Stimulated activated naive CD8-positive, alpha-beta T cell treated with anti-CD3 and anti-CD28 coated beads, Interleukin-15, Interleukin-2, amounts not matched to agents 100 ng/mL and 50 ng/mL, for 24 hours (primary cell): ENCODE data around the gene NACC1.

Experiments
- H3K27ac Mint-ChIP-seq: one replicate; pipeline ENCODE4 v1.8.0; 2021; ENCODE audit warnings: mild to moderate bottlenecking, mixed read lengths
- H3K27me3 Mint-ChIP-seq: one replicate; pipeline ENCODE4 v1.8.0; 2021; ENCODE audit warnings: mixed read lengths
- H3K36me3 Mint-ChIP-seq: one replicate; pipeline ENCODE4 v1.8.0; 2021; ENCODE audit warnings: low read depth, mixed read lengths
- H3K4me1 Mint-ChIP-seq: one replicate; pipeline ENCODE4 v1.8.0; 2021; ENCODE audit warnings: low read depth, mixed read lengths
- H3K4me3 Mint-ChIP-seq: one replicate; pipeline ENCODE4 v1.8.0; 2021; ENCODE audit warnings: mild to moderate bottlenecking, mixed read lengths
- H3K9me3 Mint-ChIP-seq: one replicate; pipeline ENCODE4 v1.8.0; 2021; ENCODE audit warnings: mixed read lengths

The NACC1 gene

GRCh38 chr19:13082192-13083007, 35.7 kb upstream of the NACC1 start:
- H3K9me3 Mint-ChIP-seq = no peaks in the 10 kb centered on the region
- H3K4me3 Mint-ChIP-seq = no peak overlapping the region
- H3K27ac Mint-ChIP-seq = no peak overlapping the region
- H3K4me1 Mint-ChIP-seq = no peaks in the 10 kb centered on the region
- H3K36me3 Mint-ChIP-seq = no peaks in the 10 kb centered on the region
- no peaks in the 10 kb centered on the region for H3K27me3 Mint-ChIP-seq

DNA sequence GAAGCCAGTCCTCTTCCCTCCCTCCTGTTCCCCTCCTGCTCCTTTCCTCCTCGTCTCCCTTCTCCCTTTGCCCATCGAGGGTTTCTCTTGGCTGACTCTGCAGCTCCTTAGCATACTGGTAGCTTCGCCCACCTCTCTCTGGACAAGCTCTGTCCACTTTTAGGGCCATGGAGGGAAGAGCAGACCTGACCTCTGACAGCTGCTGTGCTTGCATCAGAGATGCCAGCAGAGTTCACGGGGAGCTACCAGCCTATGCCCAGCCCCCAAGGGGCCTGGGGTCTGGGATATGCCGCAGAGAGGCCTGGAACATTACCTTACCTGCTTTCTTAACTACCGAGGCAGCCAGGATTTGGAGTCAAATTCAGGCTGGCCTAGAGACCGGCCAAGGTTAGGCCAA, 35.1 kb upstream of the NACC1 start:
- H3K36me3 Mint-ChIP-seq = no peaks in the 10 kb centered on the region
- H3K4me1 Mint-ChIP-seq = no peaks in the 10 kb centered on the region
- H3K27ac Mint-ChIP-seq = no peak overlapping the region
- no peak overlapping the region for H3K4me3 Mint-ChIP-seq
- no peaks in the 10 kb centered on the region for H3K9me3 Mint-ChIP-seq
- H3K27me3 Mint-ChIP-seq = no peaks in the 10 kb centered on the region

DNA sequence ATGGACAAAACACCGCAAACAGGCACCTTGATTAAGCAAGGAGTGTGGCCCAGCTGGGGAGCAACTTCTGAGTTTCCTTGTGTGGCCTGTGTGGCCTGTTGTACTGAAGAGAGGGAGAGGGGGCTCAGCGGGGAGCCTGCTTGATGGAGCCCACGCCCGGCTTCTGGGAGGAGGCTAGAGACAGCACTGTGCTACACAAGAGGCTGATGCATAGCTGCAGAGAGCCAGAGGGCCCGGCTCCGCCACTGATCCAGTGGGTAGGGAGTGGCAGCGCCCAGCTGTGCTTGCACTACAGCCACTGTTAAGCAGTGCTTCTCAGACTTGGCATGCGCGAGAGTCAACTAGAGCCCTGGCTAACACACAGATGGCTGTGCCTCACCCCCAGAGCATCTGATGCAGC, 34.4 kb upstream of the NACC1 start:
- Mint-ChIP-seq H3K27me3 (no peaks in the 10 kb centered on the region), H3K4me1 (no peaks in the 10 kb centered on the region), H3K9me3 (no peaks in the 10 kb centered on the region), H3K27ac (no peak overlapping the region), H3K4me3 (no peak overlapping the region), H3K36me3 (no peaks in the 10 kb centered on the region)

- H3K36me3 Mint-ChIP-seq = no peaks in the 10 kb centered on the region
- H3K27ac Mint-ChIP-seq = no peak overlapping the region
- H3K9me3 Mint-ChIP-seq = no peaks in the 10 kb centered on the region
- H3K27me3 Mint-ChIP-seq = no peaks in the 10 kb centered on the region
- H3K4me1 Mint-ChIP-seq = no peaks in the 10 kb centered on the region
- H3K4me3 Mint-ChIP-seq = no peak overlapping the region
Measured at GRCh38 chr19:13085666-13086065, 32.4 kb upstream of the NACC1 start.

DNA sequence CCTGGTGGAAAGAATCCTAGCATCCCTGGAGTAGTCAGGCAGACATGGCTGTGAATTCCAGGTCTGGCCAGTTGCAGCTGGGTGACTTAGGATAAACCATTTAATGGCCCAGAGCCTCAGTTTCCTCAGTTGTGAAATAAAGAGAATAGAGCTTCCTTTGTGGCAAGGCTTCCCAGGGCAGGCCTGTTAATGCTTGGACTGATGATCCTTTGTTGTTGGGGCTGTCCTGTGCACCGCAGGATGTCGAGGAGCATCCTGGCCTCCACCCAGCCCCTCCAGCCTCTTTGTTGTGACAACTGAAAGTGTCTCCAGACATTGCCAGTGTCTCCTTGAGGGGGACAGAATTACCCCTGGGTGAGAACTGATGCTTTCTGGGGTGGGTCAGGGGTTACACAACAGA, 31.7 kb upstream of the NACC1 start:
- Mint-ChIP-seq H3K9me3 (no peaks in the 10 kb centered on the region), H3K27me3 (no peaks in the 10 kb centered on the region), H3K4me1 (no peaks in the 10 kb centered on the region), H3K36me3 (no peaks in the 10 kb centered on the region), H3K27ac (no peak overlapping the region), H3K4me3 (no peak overlapping the region)

GRCh38 chr19:13087295-13087694, 30.8 kb upstream of the NACC1 start:
- Mint-ChIP-seq H3K36me3 (no peaks in the 10 kb centered on the region), H3K9me3 (no peaks in the 10 kb centered on the region), H3K27ac (no peak overlapping the region), H3K27me3 (no peaks in the 10 kb centered on the region), H3K4me3 (no peak overlapping the region), H3K4me1 (no peaks in the 10 kb centered on the region)

- Mint-ChIP-seq H3K36me3 (no peaks in the 10 kb centered on the region), H3K4me1 (no peaks in the 10 kb centered on the region), H3K27ac (no peak overlapping the region), H3K9me3 (no peaks in the 10 kb centered on the region), H3K27me3 (no peaks in the 10 kb centered on the region), H3K4me3 (no peak overlapping the region)
Measured at GRCh38 chr19:13087795-13088537, 30.1 kb upstream of the NACC1 start.

GRCh38 chr19:13089139-13089856, 28.8 kb upstream of the NACC1 start:
- H3K4me3 Mint-ChIP-seq = no peak overlapping the region
- peaks cover 3% of the 10 kb centered on the region for H3K4me1 Mint-ChIP-seq
- no peaks in the 10 kb centered on the region for H3K27me3 Mint-ChIP-seq
- H3K36me3 Mint-ChIP-seq = no peaks in the 10 kb centered on the region
- H3K27ac Mint-ChIP-seq = no peak overlapping the region
- H3K9me3 Mint-ChIP-seq = no peaks in the 10 kb centered on the region

DNA sequence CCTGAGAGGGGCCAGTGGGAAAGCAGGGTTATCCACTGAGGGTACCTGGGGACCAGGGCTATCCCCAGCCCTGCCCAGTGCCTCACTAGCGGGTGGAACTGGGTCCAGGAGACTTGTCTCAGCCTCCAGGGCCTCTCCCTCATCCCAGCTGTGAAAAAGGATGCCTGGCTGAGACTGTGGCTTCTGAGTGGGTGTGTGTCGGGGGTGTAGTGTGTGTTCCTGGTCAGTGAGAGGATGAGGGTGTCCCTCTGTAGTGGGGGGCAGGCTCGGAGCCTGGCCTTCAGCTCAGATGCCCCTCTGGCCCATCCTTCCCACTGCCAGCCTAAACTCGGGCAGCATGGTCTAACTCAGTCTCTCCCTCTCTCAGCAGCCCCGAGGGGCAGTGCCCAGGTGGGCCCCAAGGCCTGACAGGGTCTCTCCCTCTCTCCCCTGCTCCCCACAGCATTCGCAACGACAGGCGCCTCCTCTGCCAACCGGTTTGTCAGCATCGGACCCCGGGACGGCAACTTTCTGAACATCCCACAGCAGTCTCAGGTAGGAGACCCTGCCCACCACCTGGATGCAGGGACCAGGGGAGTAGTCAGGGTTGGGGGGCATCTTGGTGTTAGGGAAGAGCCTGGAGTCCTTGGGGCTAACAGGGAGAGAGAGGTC, 28.1 kb upstream of the NACC1 start:
- no peaks in the 10 kb centered on the region for H3K9me3 Mint-ChIP-seq
- H3K27me3 Mint-ChIP-seq = peaks cover 5% of the 10 kb centered on the region
- H3K27ac Mint-ChIP-seq = no peak overlapping the region
- H3K36me3 Mint-ChIP-seq = no peaks in the 10 kb centered on the region
- H3K4me3 Mint-ChIP-seq = no peak overlapping the region
- peaks cover 8% of the 10 kb centered on the region for H3K4me1 Mint-ChIP-seq

DNA sequence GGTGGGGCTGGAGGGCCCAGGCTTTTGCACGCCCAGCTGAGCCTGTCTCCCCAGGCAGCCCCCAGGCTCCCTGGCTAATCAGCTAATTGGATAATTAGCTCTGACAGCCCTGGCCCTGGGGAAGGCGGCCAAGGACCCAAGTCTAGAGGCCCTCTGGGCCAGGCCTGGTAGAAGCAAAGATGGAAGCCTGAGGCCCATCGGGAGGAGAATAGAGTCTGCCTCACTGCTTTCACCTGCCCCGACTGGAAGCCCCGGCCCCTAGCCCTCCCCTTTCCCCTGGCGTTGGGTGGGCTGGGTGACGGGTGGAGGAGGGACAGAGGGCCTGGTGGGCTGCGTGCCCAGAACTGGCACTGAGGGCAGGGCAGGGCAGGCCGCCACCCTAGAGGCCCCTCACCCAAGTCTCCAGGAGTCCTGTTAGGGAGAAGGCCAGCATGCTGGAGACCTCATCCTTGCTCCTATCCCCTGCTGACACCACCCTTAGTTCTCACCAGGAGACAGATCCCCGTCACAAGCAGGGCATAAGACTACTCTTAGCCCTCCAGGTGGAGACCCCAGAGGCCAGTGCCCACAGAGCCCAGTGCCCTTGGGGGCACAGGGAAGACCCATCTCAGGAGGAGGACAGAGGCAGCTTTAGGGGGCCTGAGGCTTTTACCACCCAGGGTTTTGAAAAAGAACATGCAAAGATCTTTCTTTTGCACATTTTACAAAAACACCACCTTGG, 27.4 kb upstream of the NACC1 start:
- no peak overlapping the region for H3K27ac Mint-ChIP-seq
- H3K27me3 Mint-ChIP-seq = peaks cover 5% of the 10 kb centered on the region
- H3K4me1 Mint-ChIP-seq = peaks cover 8% of the 10 kb centered on the region
- no peaks in the 10 kb centered on the region for H3K36me3 Mint-ChIP-seq
- no peak overlapping the region for H3K4me3 Mint-ChIP-seq
- H3K9me3 Mint-ChIP-seq = no peaks in the 10 kb centered on the region

- H3K36me3 Mint-ChIP-seq = no peaks in the 10 kb centered on the region
- H3K4me3 Mint-ChIP-seq = no peak overlapping the region
- H3K9me3 Mint-ChIP-seq = no peaks in the 10 kb centered on the region
- peaks cover 14% of the 10 kb centered on the region for H3K27me3 Mint-ChIP-seq
- H3K27ac Mint-ChIP-seq = no peak overlapping the region
- peaks cover 17% of the 10 kb centered on the region for H3K4me1 Mint-ChIP-seq
Measured at GRCh38 chr19:13091400-13092157, 26.5 kb upstream of the NACC1 start.

- H3K27me3 Mint-ChIP-seq = peaks cover 19% of the 10 kb centered on the region
Measured at GRCh38 chr19:13092158-13092543, 25.9 kb upstream of the NACC1 start.

GRCh38 chr19:13092606-13093235, 25.3 kb upstream of the NACC1 start:
- Mint-ChIP-seq H3K9me3 (no peaks in the 10 kb centered on the region), H3K4me3 (no peak overlapping the region), H3K27ac (no peak overlapping the region), H3K36me3 (no peaks in the 10 kb centered on the region), H3K4me1 (peaks cover 23% of the 10 kb centered on the region), H3K27me3 (peaks cover 21% of the 10 kb centered on the region)

More at GRCh38 chr19:13092158-13092543, 25.9 kb upstream of the NACC1 start:
- Mint-ChIP-seq H3K27ac (no peak overlapping the region), H3K4me3 (no peak overlapping the region), H3K4me1 (peaks cover 21% of the 10 kb centered on the region), H3K9me3 (no peaks in the 10 kb centered on the region), H3K36me3 (no peaks in the 10 kb centered on the region)
